Neural cell (in vitro differentiated cells): ENCODE measurements around the gene TSPO2.

Source experiments
- EP300 ChIP-seq: fragments of 450-650 bp; conservative IDR thresholded peaks from 2 replicates; pipeline ENCODE4 v1.6.1; 2014; ENCODE audit warnings: antibody characterized with exemption, mild to moderate bottlenecking, moderate library complexity; ENCODE audit not compliant: poor library complexity, severe bottlenecking
- EZH2 ChIP-seq: fragments of 200-600, 300-800 bp; shearing (Covaris generic), sonication (generic); IDR thresholded peaks from 2 replicates; pipeline ENCODE4 v1.6.1; 2014; ENCODE audit warnings: antibody characterized with exemption, low read length, borderline replicate concordance, mild to moderate bottlenecking; ENCODE audit not compliant: insufficient read depth, poor library complexity, severe bottlenecking
- MXI1 ChIP-seq: fragments of 450-650 bp; conservative IDR thresholded peaks from 2 replicates; pipeline ENCODE4 v1.6.1; 2014; ENCODE audit warnings: antibody characterized with exemption, mild to moderate bottlenecking; ENCODE audit not compliant: poor library complexity, severe bottlenecking
- POLR2AphosphoS5 ChIP-seq: IDR thresholded peaks from 2 replicates; pipeline ENCODE4 v1.6.1; 2012
- RAD21 ChIP-seq: fragments of 450-650 bp; conservative IDR thresholded peaks from 2 replicates; pipeline ENCODE4 v1.6.1; 2014; ENCODE audit warnings: antibody characterized with exemption, mild to moderate bottlenecking, moderate library complexity
- TF ChIP-seq, protein P1 (sequence below): fragments of 450-650 bp; IDR thresholded peaks from 2 replicates; pipeline ENCODE4 v1.5.1; 2014; ENCODE audit warnings: antibody characterized with exemption, mild to moderate bottlenecking, moderate library complexity; ENCODE audit not compliant: poor library complexity, severe bottlenecking
- TF ChIP-seq, protein P2 (sequence below): IDR thresholded peaks from 2 replicates; pipeline ENCODE4 v1.6.1; 2012; ENCODE audit warnings: borderline replicate concordance

DNA sequence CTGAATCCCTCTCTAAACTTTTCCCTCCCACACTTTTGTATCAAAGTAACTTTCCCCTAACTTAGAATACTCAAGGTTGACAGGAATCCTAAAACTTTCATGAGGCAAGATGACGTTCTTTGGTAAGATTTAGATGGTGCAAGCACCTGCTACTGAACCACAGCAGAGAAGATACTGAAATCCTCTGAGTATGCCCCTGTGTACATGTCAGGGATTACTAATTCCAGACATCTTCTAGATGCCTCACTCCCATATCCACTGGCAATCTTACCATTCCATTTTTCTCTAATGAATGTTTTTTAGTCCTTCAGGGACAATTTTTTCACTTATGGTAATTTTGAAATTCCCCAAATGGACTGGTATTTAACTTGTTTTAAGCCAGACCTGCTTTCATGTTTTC lies 19.8 kb downstream of the TSPO2 start:
- TF ChIP-seq, protein P1, sequence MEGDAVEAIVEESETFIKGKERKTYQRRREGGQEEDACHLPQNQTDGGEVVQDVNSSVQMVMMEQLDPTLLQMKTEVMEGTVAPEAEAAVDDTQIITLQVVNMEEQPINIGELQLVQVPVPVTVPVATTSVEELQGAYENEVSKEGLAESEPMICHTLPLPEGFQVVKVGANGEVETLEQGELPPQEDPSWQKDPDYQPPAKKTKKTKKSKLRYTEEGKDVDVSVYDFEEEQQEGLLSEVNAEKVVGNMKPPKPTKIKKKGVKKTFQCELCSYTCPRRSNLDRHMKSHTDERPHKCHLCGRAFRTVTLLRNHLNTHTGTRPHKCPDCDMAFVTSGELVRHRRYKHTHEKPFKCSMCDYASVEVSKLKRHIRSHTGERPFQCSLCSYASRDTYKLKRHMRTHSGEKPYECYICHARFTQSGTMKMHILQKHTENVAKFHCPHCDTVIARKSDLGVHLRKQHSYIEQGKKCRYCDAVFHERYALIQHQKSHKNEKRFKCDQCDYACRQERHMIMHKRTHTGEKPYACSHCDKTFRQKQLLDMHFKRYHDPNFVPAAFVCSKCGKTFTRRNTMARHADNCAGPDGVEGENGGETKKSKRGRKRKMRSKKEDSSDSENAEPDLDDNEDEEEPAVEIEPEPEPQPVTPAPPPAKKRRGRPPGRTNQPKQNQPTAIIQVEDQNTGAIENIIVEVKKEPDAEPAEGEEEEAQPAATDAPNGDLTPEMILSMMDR, result no peak
- TF ChIP-seq RAD21 (no peak), POLR2AphosphoS5 (no peak), EZH2 (no peak), MXI1 (no peak), EP300 (no peak)
- TF ChIP-seq, protein P2, sequence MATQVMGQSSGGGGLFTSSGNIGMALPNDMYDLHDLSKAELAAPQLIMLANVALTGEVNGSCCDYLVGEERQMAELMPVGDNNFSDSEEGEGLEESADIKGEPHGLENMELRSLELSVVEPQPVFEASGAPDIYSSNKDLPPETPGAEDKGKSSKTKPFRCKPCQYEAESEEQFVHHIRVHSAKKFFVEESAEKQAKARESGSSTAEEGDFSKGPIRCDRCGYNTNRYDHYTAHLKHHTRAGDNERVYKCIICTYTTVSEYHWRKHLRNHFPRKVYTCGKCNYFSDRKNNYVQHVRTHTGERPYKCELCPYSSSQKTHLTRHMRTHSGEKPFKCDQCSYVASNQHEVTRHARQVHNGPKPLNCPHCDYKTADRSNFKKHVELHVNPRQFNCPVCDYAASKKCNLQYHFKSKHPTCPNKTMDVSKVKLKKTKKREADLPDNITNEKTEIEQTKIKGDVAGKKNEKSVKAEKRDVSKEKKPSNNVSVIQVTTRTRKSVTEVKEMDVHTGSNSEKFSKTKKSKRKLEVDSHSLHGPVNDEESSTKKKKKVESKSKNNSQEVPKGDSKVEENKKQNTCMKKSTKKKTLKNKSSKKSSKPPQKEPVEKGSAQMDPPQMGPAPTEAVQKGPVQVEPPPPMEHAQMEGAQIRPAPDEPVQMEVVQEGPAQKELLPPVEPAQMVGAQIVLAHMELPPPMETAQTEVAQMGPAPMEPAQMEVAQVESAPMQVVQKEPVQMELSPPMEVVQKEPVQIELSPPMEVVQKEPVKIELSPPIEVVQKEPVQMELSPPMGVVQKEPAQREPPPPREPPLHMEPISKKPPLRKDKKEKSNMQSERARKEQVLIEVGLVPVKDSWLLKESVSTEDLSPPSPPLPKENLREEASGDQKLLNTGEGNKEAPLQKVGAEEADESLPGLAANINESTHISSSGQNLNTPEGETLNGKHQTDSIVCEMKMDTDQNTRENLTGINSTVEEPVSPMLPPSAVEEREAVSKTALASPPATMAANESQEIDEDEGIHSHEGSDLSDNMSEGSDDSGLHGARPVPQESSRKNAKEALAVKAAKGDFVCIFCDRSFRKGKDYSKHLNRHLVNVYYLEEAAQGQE, result no peak
